Hepatocyte (in vitro differentiated cells): ENCODE measurements around the gene CHKB. TPM values are rescaled to one million over a fixed set of nuclear protein-coding genes. Genes with fewer than 3 reads are reported as not detected.
"Not testable (repeated sequence)": the region's sequence is repeated elsewhere in the genome, so short reads cannot be mapped to it uniquely, and the experiment has no call there.

ENCODE experiments used
- DNase-seq: peaks from one replicate; pipeline ENCODE4 v3.0.0-alpha.2; 2016; ENCODE audit warnings: low spot score
- H2AFZ ChIP-seq: fragments of 200-600 bp; sonication (generic); 2 replicates; pipeline ENCODE4 v1.6.0; 2016; ENCODE audit warnings: antibody characterized with exemption, mild to moderate bottlenecking
- H3K27ac ChIP-seq: fragments of 200-600 bp; sonication (generic); 2 replicates; pipeline ENCODE4 v1.5.1; 2016; ENCODE audit warnings: mild to moderate bottlenecking
- H3K27me3 ChIP-seq: fragments of 200-600 bp; sonication (generic); 2 replicates; pipeline ENCODE4 v1.6.1; 2016
- H3K36me3 ChIP-seq: fragments of 200-600 bp; sonication (generic); replicated peaks from 2 replicates; pipeline ENCODE4 v1.5.1; 2016; ENCODE audit warnings: low read depth; ENCODE audit not compliant: insufficient read depth
- H3K4me1 ChIP-seq: fragments of 200-600 bp; sonication (generic); 2 replicates; pipeline ENCODE4 v1.5.1; 2016; ENCODE audit warnings: mild to moderate bottlenecking, moderate library complexity; ENCODE audit not compliant: insufficient read depth
- H3K4me2 ChIP-seq: fragments of 200-600 bp; sonication (generic); 2 replicates; pipeline ENCODE4 v1.6.0; 2016
- H3K4me3 ChIP-seq: fragments of 200-600 bp; sonication (generic); 2 replicates; pipeline ENCODE4 v1.5.1; 2016; ENCODE audit warnings: mild to moderate bottlenecking
- H3K79me2 ChIP-seq: fragments of 200-600 bp; sonication (generic); 2 replicates; pipeline ENCODE4 v1.6.0; 2017; ENCODE audit warnings: mild to moderate bottlenecking
- H3K9me2 ChIP-seq: fragments of 200-600 bp; sonication (generic); replicated peaks from 2 replicates; pipeline ENCODE4 v1.6.0; 2017; ENCODE audit warnings: mild to moderate bottlenecking; ENCODE audit not compliant: insufficient read depth
- H3K9me3 ChIP-seq: fragments of 200-600 bp; sonication (generic); 2 replicates; pipeline ENCODE4 v1.5.1; 2016; ENCODE audit warnings: low read depth, mild to moderate bottlenecking
- H4K20me1 ChIP-seq: fragments of 200-600 bp; sonication (generic); 2 replicates; pipeline ENCODE4 v1.6.0; 2016; ENCODE audit warnings: mild to moderate bottlenecking; ENCODE audit not compliant: insufficient read depth, poor library complexity, severe bottlenecking
- CTCF ChIP-seq: fragments of 200-600 bp; sonication (generic); IDR thresholded peaks from 2 replicates; pipeline ENCODE4 v1.5.1; 2016; ENCODE audit warnings: antibody characterized with exemption, mild to moderate bottlenecking; ENCODE audit not compliant: poor library complexity
- EZH2 ChIP-seq: fragments of 200-600 bp; sonication (generic); IDR thresholded peaks from 2 replicates; pipeline ENCODE4 v1.6.1; 2016; ENCODE audit warnings: antibody characterized with exemption, mild to moderate bottlenecking, borderline replicate concordance
- EZH2phosphoT487 ChIP-seq: fragments of 200-600 bp; sonication (generic); IDR thresholded peaks from one replicate; pipeline ENCODE4 v1.6.1; 2018; ENCODE audit warnings: antibody characterized with exemption, mild to moderate bottlenecking, low read depth, moderate library complexity; ENCODE audit not compliant: unreplicated experiment, severe bottlenecking
- WGBS: methylation state at CpG from one replicate; pipeline ENCODE4 v1.1.6; 2016; ENCODE audit warnings: low lambda C conversion rate; ENCODE audit errors: missing lambda C conversion rate; 5-methylcytosine and 5-hydroxymethylcytosine counted together
- polyA plus RNA-seq: library from polyadenylated mRNA; unstranded; fragments of >200 nt; fragmentation: Nextera tagmentation; extraction: Ambion mirVana; gene quantifications from 2 replicates; pipeline ENCODE4 v1.2.1, GENCODE V29; 2016
- total RNA-seq: library from RNA; depleted of rRNA; stranded (reverse); fragments of >200 nt; gene quantifications from 2 replicates; pipeline ENCODE4 v1.2.3, GENCODE V29; 2014

Gene CHKB
- total and polyA plus RNA-seq, 2 experiments from 2014 or later, result 54.9 to 89.7 TPM

- no peak overlapping the region for H3K4me3 ChIP-seq
- no peaks in the 10 kb centered on the region for H3K27me3 ChIP-seq
- DNase-seq, result no peak
- H3K4me2 ChIP-seq, result no peak overlapping the region
- no peak overlapping the region for H2AFZ ChIP-seq
- H3K79me2 ChIP-seq, result no peaks in the 10 kb centered on the region
- H3K27ac ChIP-seq, result no peak overlapping the region
- H3K9me3 ChIP-seq, result no peaks in the 10 kb centered on the region
- no peaks in the 10 kb centered on the region for H4K20me1 ChIP-seq
- no peaks in the 10 kb centered on the region for H3K36me3 ChIP-seq
- H3K4me1 ChIP-seq, result no peaks in the 10 kb centered on the region
- no peaks in the 10 kb centered on the region for H3K9me2 ChIP-seq
- TF ChIP-seq EZH2phosphoT487, result no peak
- no peak for TF ChIP-seq EZH2
- no peak for TF ChIP-seq CTCF
- 90% methylated on average over 10 of the region's 11 CpGs for WGBS
Observed at GRCh38 chr22:50610041-50610451, 27.4 kb upstream of the CHKB start.

GRCh38 chr22:50609599-50609998, 26.9 kb upstream of the CHKB start:
- H3K27me3 ChIP-seq, result no peaks in the 10 kb centered on the region
- H3K9me3 ChIP-seq, result no peaks in the 10 kb centered on the region
- no peaks in the 10 kb centered on the region for H4K20me1 ChIP-seq
- no peak overlapping the region for H3K4me2 ChIP-seq
- no peak overlapping the region for H2AFZ ChIP-seq
- 88% methylated on average over 11 of the region's 12 CpGs for WGBS
- no peak overlapping the region for H3K27ac ChIP-seq
- no peaks in the 10 kb centered on the region for H3K4me1 ChIP-seq
- TF ChIP-seq EZH2phosphoT487 (no peak), EZH2 (no peak), CTCF (no peak)
- no peaks in the 10 kb centered on the region for H3K36me3 ChIP-seq
- no peaks in the 10 kb centered on the region for H3K9me2 ChIP-seq
- H3K79me2 ChIP-seq, result no peaks in the 10 kb centered on the region
- no peak overlapping the region for H3K4me3 ChIP-seq
- DNase-seq, result no peak

- no peaks in the 10 kb centered on the region for H3K27me3 ChIP-seq
- H2AFZ ChIP-seq, result no peak overlapping the region
- H3K4me3 ChIP-seq, result no peak overlapping the region
- no peak overlapping the region for H3K4me2 ChIP-seq
- no peak overlapping the region for H3K27ac ChIP-seq
- no peak for DNase-seq
- no peak for TF ChIP-seq CTCF
- TF ChIP-seq EZH2, result no peak
- no peak for TF ChIP-seq EZH2phosphoT487
- no peaks in the 10 kb centered on the region for H3K36me3 ChIP-seq
- H3K79me2 ChIP-seq, result no peaks in the 10 kb centered on the region
- H4K20me1 ChIP-seq, result no peaks in the 10 kb centered on the region
- no peaks in the 10 kb centered on the region for H3K9me2 ChIP-seq
- no peaks in the 10 kb centered on the region for H3K9me3 ChIP-seq
- no peaks in the 10 kb centered on the region for H3K4me1 ChIP-seq
- WGBS, result 92% methylated on average over 10 of the region's 10 CpGs
Observed at GRCh38 chr22:50608996-50609395, 26.3 kb upstream of the CHKB start.

- not testable (repeated sequence) for H3K4me2 ChIP-seq, H3K36me3 ChIP-seq, DNase-seq, H3K27me3 ChIP-seq, H3K9me2 ChIP-seq, H2AFZ ChIP-seq, H3K79me2 ChIP-seq, H3K27ac ChIP-seq, H3K4me3 ChIP-seq, H3K9me3 ChIP-seq, H3K4me1 ChIP-seq, H4K20me1 ChIP-seq
- 87% methylated on average over 16 of the region's 39 CpGs for WGBS
Observed at GRCh38 chr22:50608058-50608840, 25.6 kb upstream of the CHKB start.
